ENCODE data around the gene ALMS1.

- TF ChIP-seq RCOR1 (IDR thresholded peaks at IDR 0.05; ENCODE audit: insufficient replicate concordance, low read length) (no peak), SMC3 (IDR thresholded peaks at IDR 0.05; ENCODE audit: low read depth, low read length) (no peak), CTCF (conservative IDR thresholded peaks at IDR 0.05; ENCODE audit: low read depth, low read length) (no peak), POLR2A (IDR thresholded peaks at IDR 0.05; ENCODE audit: low read depth, low read length) (no peak), RAD21 (IDR thresholded peaks at IDR 0.05; ENCODE audit: low read length) (no peak), ELK1 (IDR thresholded peaks at IDR 0.05; ENCODE audit: borderline replicate concordance, low read depth, low read length) (no peak), BHLHE40 (IDR thresholded peaks at IDR 0.05; ENCODE audit: low read depth, low read length) (no peak), CEBPB (IDR thresholded peaks at IDR 0.05; ENCODE audit: low read depth, low read length) (no peak), CHD1 (IDR thresholded peaks at IDR 0.05; ENCODE audit: low read depth, low read length) (no peak), MAFK (IDR thresholded peaks at IDR 0.05; ENCODE audit: low read depth, low read length) (no peak), USF2 (IDR thresholded peaks at IDR 0.05; ENCODE audit: low read depth, low read length) (no peak)
These were observed 226.2 kb downstream of the ALMS1 start for GRCh38 chr2:73611867-73612266.

Data from IMR-90 (cell line).